ENCODE results near the gene TRNAU1AP.
A peak's percentile ranks its signal among the peaks of the same experiment; 100 is the strongest.
"Not testable (repeated sequence)": the region's sequence is repeated elsewhere in the genome, so short reads cannot be mapped to it uniquely, and the experiment has no call there.

Gene TRNAU1AP

GRCh38 chr1:28579401-28579800 is 26.5 kb downstream of the TRNAU1AP start:
- Histone ChIP-seq H2AFZ (ENCODE audit: low read depth) (no peak overlapping the region), H3K4me3 (IDR thresholded peaks at IDR 0.05; ENCODE audit: insufficient read depth, low read depth, low read length) (no peak overlapping the region), H3K4me2 (peak overlapping the region; percentile 100), H3K4me1 (ENCODE audit: low read depth, poor library complexity, severe bottlenecking) (peaks cover 37% of the 10 kb centered on the region), H3K79me2 (ENCODE audit: insufficient read depth, low read depth) (peaks cover 26% of the 10 kb centered on the region), H3K27me3 (ENCODE audit: insufficient read depth, low read depth) (no peaks in the 10 kb centered on the region), H4K20me1 (ENCODE audit: insufficient read depth) (peaks cover 15% of the 10 kb centered on the region), H3K36me3 (ENCODE audit: insufficient read depth) (peaks cover 22% of the 10 kb centered on the region; the same call in 1 of the 2 replicates), H3K27ac (peak overlapping the region; percentile 63; the same call in 1 of the 2 replicates), H3K9ac (peak overlapping the region; percentile 95; the same call in 1 of the 2 replicates)
- no peak for TF ChIP-seq CTCF (conservative IDR thresholded peaks at IDR 0.05; ENCODE audit: low read depth, low read length)

GRCh38 chr1:28580722-28581530 is 28.0 kb downstream of the TRNAU1AP start:
- Histone ChIP-seq H3K36me3 (ENCODE audit: insufficient read depth) (peaks cover 22% of the 10 kb centered on the region; the same call in 1 of the 2 replicates), H2AFZ (ENCODE audit: low read depth) (no peak overlapping the region), H3K4me2 (peak overlapping the region; percentile 100), H3K79me2 (ENCODE audit: insufficient read depth, low read depth) (peaks cover 26% of the 10 kb centered on the region), H4K20me1 (ENCODE audit: insufficient read depth) (peaks cover 15% of the 10 kb centered on the region), H3K4me1 (ENCODE audit: low read depth, poor library complexity, severe bottlenecking) (peaks cover 37% of the 10 kb centered on the region), H3K4me3 (IDR thresholded peaks at IDR 0.05; ENCODE audit: insufficient read depth, low read depth, low read length) (no peak overlapping the region), H3K27me3 (ENCODE audit: insufficient read depth, low read depth) (no peaks in the 10 kb centered on the region), H3K27ac (peak overlapping the region; percentile 63), H3K9ac (peak overlapping the region; percentile 95)
- TF ChIP-seq CTCF (conservative IDR thresholded peaks at IDR 0.05; ENCODE audit: low read depth, low read length): peak; percentile 28

- peaks cover 22% of the 10 kb centered on the region; the same call in 1 of the 2 replicates for H3K36me3 ChIP-seq (ENCODE audit: insufficient read depth)
- no peak overlapping the region for H3K4me3 ChIP-seq (IDR thresholded peaks at IDR 0.05; ENCODE audit: insufficient read depth, low read depth, low read length)
- TF ChIP-seq CTCF (conservative IDR thresholded peaks at IDR 0.05; ENCODE audit: low read depth, low read length): no peak; the same call in 1 of the 2 replicates
- peak overlapping the region; percentile 63 for H3K27ac ChIP-seq
- peaks cover 26% of the 10 kb centered on the region for H3K79me2 ChIP-seq (ENCODE audit: insufficient read depth, low read depth)
- peak overlapping the region; percentile 100 for H3K4me2 ChIP-seq
- peaks cover 15% of the 10 kb centered on the region for H4K20me1 ChIP-seq (ENCODE audit: insufficient read depth)
- peak overlapping the region; percentile 81 for H2AFZ ChIP-seq (ENCODE audit: low read depth)
- H3K4me1 ChIP-seq (ENCODE audit: low read depth, poor library complexity, severe bottlenecking): peaks cover 36% of the 10 kb centered on the region
- no peaks in the 10 kb centered on the region for H3K27me3 ChIP-seq (ENCODE audit: insufficient read depth, low read depth)
- H3K9ac ChIP-seq: peak overlapping the region; percentile 95
Observed at GRCh38 chr1:28581531-28582247, 28.8 kb downstream of the TRNAU1AP start.

- no peaks in the 10 kb centered on the region for H3K27me3 ChIP-seq (ENCODE audit: insufficient read depth, low read depth)
- H3K36me3 ChIP-seq (ENCODE audit: insufficient read depth): peaks cover 22% of the 10 kb centered on the region; the same call in 1 of the 2 replicates
- peaks cover 31% of the 10 kb centered on the region for H3K4me1 ChIP-seq (ENCODE audit: low read depth, poor library complexity, severe bottlenecking)
- H3K4me3 ChIP-seq (IDR thresholded peaks at IDR 0.05; ENCODE audit: insufficient read depth, low read depth, low read length): no peak overlapping the region
- TF ChIP-seq CTCF (conservative IDR thresholded peaks at IDR 0.05; ENCODE audit: low read depth, low read length): no peak
- H3K9ac ChIP-seq: peak overlapping the region; percentile 95
- H3K4me2 ChIP-seq: peak overlapping the region; percentile 95
- H2AFZ ChIP-seq (ENCODE audit: low read depth): peak overlapping the region; percentile 81
- peaks cover 26% of the 10 kb centered on the region for H3K79me2 ChIP-seq (ENCODE audit: insufficient read depth, low read depth)
- H4K20me1 ChIP-seq (ENCODE audit: insufficient read depth): peaks cover 15% of the 10 kb centered on the region
- peak overlapping the region; percentile 63 for H3K27ac ChIP-seq
Observed at GRCh38 chr1:28582248-28582615, 29.3 kb downstream of the TRNAU1AP start.

- H3K27me3 ChIP-seq (ENCODE audit: insufficient read depth, low read depth); H4K20me1 ChIP-seq (ENCODE audit: insufficient read depth); H3K9ac ChIP-seq; H3K79me2 ChIP-seq (ENCODE audit: insufficient read depth, low read depth); H3K4me2 ChIP-seq; H3K27ac ChIP-seq; H3K36me3 ChIP-seq (ENCODE audit: insufficient read depth); H2AFZ ChIP-seq (ENCODE audit: low read depth); H3K4me3 ChIP-seq (IDR thresholded peaks at IDR 0.05; ENCODE audit: insufficient read depth, low read depth, low read length); H3K4me1 ChIP-seq (ENCODE audit: low read depth, poor library complexity, severe bottlenecking): not testable (repeated sequence)
Observed at GRCh38 chr1:28586585-28587391, 33.9 kb downstream of the TRNAU1AP start.

Measured in KMS-11 (cell line).